HUES6 (cell line): ENCODE measurements around the gene CPA1.
A peak's percentile ranks its signal among the peaks of the same experiment; 100 is the strongest.

Source experiments
- H3K27ac ChIP-seq: 2 replicates; pipeline ENCODE4 v1.7.0; 2013; ENCODE audit warnings: low read depth, mild to moderate bottlenecking, low read length, inconsistent platforms
- H3K27me3 ChIP-seq: 2 replicates; pipeline ENCODE4 v1.6.1; 2013; ENCODE audit warnings: low read length; ENCODE audit not compliant: control insufficient read depth, insufficient read depth
- H3K36me3 ChIP-seq: 2 replicates; pipeline ENCODE4 v1.6.1; 2013; ENCODE audit warnings: low read length; ENCODE audit not compliant: control insufficient read depth, insufficient read depth
- H3K4me1 ChIP-seq: 2 replicates; pipeline ENCODE4 v1.6.1; 2013; ENCODE audit warnings: low read length; ENCODE audit not compliant: control insufficient read depth, insufficient read depth
- H3K4me3 ChIP-seq: 2 replicates; pipeline ENCODE4 v1.5.1; 2013; ENCODE audit warnings: low read depth, low read length
- H3K9ac ChIP-seq: one replicate; pipeline ENCODE4 v1.6.1; 2013; ENCODE audit warnings: mild to moderate bottlenecking, low read length
- H3K9me3 ChIP-seq: 2 replicates; pipeline ENCODE4 v1.6.1; 2013; ENCODE audit warnings: low read depth, low read length; ENCODE audit not compliant: control insufficient read depth, insufficient read depth

Gene CPA1

GRCh38 chr7:130356876-130357611 lies 23.2 kb upstream of the CPA1 start:
- Histone ChIP-seq H3K9me3 (peaks cover 22% of the 10 kb centered on the region), H3K9ac (peak overlapping the region; percentile 75), H3K27me3 (no peaks in the 10 kb centered on the region), H3K4me1 (peaks cover 26% of the 10 kb centered on the region), H3K27ac (peak overlapping the region; percentile 33; the same call in 1 of the 2 replicates), H3K36me3 (no peaks in the 10 kb centered on the region), H3K4me3 (no peak overlapping the region)

DNA sequence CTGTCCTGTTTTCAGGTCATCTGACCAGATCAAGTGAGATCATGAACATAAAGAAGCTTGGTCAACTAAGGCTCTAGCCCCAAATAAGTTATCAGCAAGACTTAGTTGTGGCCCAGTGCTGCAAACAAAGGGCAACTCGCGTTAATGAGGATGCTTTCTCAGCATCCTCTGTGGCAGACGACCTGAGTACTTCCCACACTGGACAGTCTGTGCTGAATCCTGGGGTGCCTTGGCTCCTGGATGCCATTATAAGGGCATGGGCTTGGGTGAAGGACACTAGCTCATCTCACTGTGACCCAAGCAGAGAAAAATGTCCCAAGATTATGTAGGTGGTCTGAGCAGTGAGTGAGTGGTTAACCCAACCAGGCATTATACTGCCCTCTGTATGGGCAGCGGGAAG lies 21.8 kb upstream of the CPA1 start:
- Histone ChIP-seq H3K4me3 (no peak overlapping the region), H3K9me3 (peaks cover 22% of the 10 kb centered on the region), H3K36me3 (no peaks in the 10 kb centered on the region), H3K27me3 (no peaks in the 10 kb centered on the region), H3K4me1 (peaks cover 15% of the 10 kb centered on the region), H3K27ac (no peak overlapping the region), H3K9ac (no peak overlapping the region)

GRCh38 chr7:130359276-130359857 lies 20.9 kb upstream of the CPA1 start:
- H3K9ac ChIP-seq = no peak overlapping the region
- no peak overlapping the region for H3K4me3 ChIP-seq
- no peak overlapping the region for H3K27ac ChIP-seq
- no peaks in the 10 kb centered on the region for H3K27me3 ChIP-seq
- H3K4me1 ChIP-seq = peaks cover 15% of the 10 kb centered on the region
- no peaks in the 10 kb centered on the region for H3K36me3 ChIP-seq
- peaks cover 22% of the 10 kb centered on the region for H3K9me3 ChIP-seq

DNA sequence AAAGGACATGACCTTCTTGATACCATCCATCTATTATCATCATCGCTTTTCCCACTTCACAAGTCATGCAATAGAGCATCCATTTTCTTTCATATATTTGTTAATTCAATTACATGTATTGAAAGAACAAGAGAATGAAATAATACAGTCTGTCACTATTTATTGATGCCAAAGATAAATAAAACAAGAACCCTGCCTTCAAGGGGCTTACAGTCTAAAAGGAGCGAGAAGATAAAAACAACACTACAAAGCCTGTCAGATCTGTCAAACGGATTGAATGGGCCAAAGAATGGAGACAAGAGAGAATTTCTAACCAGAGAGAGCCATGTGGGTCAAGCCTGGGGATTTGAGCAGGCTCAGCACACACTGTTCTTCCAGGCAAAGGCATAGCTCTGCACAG lies 19.8 kb upstream of the CPA1 start:
- no peak overlapping the region for H3K27ac ChIP-seq
- no peaks in the 10 kb centered on the region for H3K36me3 ChIP-seq
- peaks cover 22% of the 10 kb centered on the region for H3K9me3 ChIP-seq
- no peak overlapping the region for H3K4me3 ChIP-seq
- H3K27me3 ChIP-seq = no peaks in the 10 kb centered on the region
- no peak overlapping the region for H3K9ac ChIP-seq
- H3K4me1 ChIP-seq = peaks cover 21% of the 10 kb centered on the region

DNA sequence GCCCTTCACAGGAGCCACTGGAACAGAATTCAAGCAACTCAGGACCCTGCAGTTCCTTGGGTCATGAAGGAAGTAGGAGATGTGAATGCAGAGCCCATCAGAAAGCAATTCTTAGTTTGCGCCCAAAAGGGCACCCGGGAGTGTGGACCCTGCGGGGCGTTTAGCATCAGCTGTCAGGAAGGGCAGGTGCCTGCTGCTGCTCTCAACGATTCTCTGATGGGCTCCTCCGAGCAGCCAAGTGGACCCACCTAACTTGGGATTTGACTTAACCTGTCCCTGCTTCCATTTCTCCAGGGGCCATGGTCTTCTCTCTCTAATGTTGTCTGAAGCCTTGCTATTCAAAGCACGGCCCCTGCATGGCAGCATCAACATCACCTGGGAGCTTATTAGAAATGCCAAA lies 18.6 kb upstream of the CPA1 start:
- H3K4me1 ChIP-seq = peaks cover 17% of the 10 kb centered on the region
- H3K4me3 ChIP-seq = no peak overlapping the region
- H3K27me3 ChIP-seq = no peaks in the 10 kb centered on the region
- no peak overlapping the region for H3K27ac ChIP-seq
- peaks cover 22% of the 10 kb centered on the region for H3K9me3 ChIP-seq
- no peak overlapping the region for H3K9ac ChIP-seq
- no peaks in the 10 kb centered on the region for H3K36me3 ChIP-seq

DNA sequence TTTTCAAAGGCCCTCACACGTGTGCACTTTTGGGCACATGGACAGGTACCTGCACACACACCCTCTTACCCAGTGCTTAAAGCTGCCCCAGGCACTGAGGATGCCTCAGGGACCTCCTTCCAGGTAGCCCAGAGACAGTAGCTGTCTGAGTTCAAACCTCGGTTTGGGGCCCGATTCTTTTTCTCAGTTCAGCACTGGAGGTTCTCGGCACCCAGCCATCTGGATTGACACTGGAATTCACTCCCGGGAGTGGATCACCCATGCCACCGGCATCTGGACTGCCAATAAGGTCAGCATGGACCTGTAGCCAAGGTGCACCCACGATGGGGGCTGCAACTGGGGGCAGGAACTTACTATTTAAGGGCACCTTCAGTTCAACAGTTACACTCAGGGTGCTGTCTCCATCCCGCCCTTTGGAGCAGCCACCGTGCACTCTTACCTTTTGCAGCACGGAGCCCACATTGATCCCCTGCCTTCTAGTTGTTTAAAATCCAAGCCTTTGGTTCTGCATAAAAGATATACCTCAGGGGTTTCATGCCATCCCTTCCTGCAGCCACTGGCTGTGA lies 18.0 kb upstream of the CPA1 start:
- peaks cover 13% of the 10 kb centered on the region for H3K4me1 ChIP-seq
- no peaks in the 10 kb centered on the region for H3K36me3 ChIP-seq
- H3K27ac ChIP-seq = no peak overlapping the region

GRCh38 chr7:130363026-130363847 lies 17.1 kb upstream of the CPA1 start:
- peaks cover 22% of the 10 kb centered on the region for H3K9me3 ChIP-seq
- no peak overlapping the region for H3K27ac ChIP-seq
- H3K4me3 ChIP-seq = no peak overlapping the region
- H3K27me3 ChIP-seq = no peaks in the 10 kb centered on the region
- H3K36me3 ChIP-seq = no peaks in the 10 kb centered on the region
- no peak overlapping the region for H3K9ac ChIP-seq
- H3K4me1 ChIP-seq = peaks cover 13% of the 10 kb centered on the region

More for the DNA sequence above, 18.0 kb upstream of the CPA1 start:
- no peak overlapping the region for H3K4me3 ChIP-seq
- no peak overlapping the region for H3K9ac ChIP-seq
- peaks cover 22% of the 10 kb centered on the region for H3K9me3 ChIP-seq
- H3K27me3 ChIP-seq = no peaks in the 10 kb centered on the region

- H3K4me3 ChIP-seq = no peak overlapping the region
- H3K27ac ChIP-seq = no peak overlapping the region
- no peaks in the 10 kb centered on the region for H3K36me3 ChIP-seq
- no peak overlapping the region for H3K9ac ChIP-seq
- H3K9me3 ChIP-seq = peaks cover 11% of the 10 kb centered on the region; the same call in 1 of the 2 replicates
- H3K27me3 ChIP-seq = no peaks in the 10 kb centered on the region
- H3K4me1 ChIP-seq = peaks cover 25% of the 10 kb centered on the region
These were observed 15.8 kb upstream of the CPA1 start for GRCh38 chr7:130364451-130364850.

GRCh38 chr7:130365088-130365487 lies 15.2 kb upstream of the CPA1 start:
- Histone ChIP-seq H3K27ac (peak overlapping the region; percentile 31; the same call in 1 of the 2 replicates), H3K4me3 (no peak overlapping the region), H3K27me3 (no peaks in the 10 kb centered on the region), H3K9me3 (peaks cover 5% of the 10 kb centered on the region; the same call in 1 of the 2 replicates), H3K36me3 (no peaks in the 10 kb centered on the region), H3K4me1 (peaks cover 28% of the 10 kb centered on the region), H3K9ac (no peak overlapping the region)

- H3K9ac ChIP-seq = peak overlapping the region; percentile 5
- no peak overlapping the region for H3K4me3 ChIP-seq
- peaks cover 28% of the 10 kb centered on the region for H3K4me1 ChIP-seq
- H3K27me3 ChIP-seq = no peaks in the 10 kb centered on the region
- H3K27ac ChIP-seq = peak overlapping the region; percentile 31; the same call in 1 of the 2 replicates
- H3K36me3 ChIP-seq = no peaks in the 10 kb centered on the region
- H3K9me3 ChIP-seq = peaks cover 3% of the 10 kb centered on the region; the same call in 1 of the 2 replicates
These were observed 14.5 kb upstream of the CPA1 start for GRCh38 chr7:130365511-130366441.
